HG03159 (cell line): ENCODE measurements around the gene TCF20.
A peak's percentile ranks its signal among the peaks of the same experiment; 100 is the strongest.

Experiments
- ATAC-seq: cut with Tn5 transposase; IDR thresholded peaks from one replicate; pipeline ENCODE4 v1.9.1; 2021; ENCODE audit warnings: mild to moderate bottlenecking, moderate library complexity; ENCODE audit not compliant: unreplicated experiment

The TCF20 gene

GRCh38 chr22:42270510-42271190 is at the start of gene TCF20:
TSS of gene TCF20 (minus strand) at chr22:42270653. CDS start at chr22:42215305, 55,348 bp downstream.
- peak; percentile 61 for ATAC-seq

- ATAC-seq: no peak
These were observed 48.9 kb upstream of the TCF20 start for GRCh38 chr22:42319386-42319785.

GRCh38 chr22:42318967-42319366 is 48.5 kb upstream of the TCF20 start:
- no peak for ATAC-seq

- ATAC-seq: no peak
These were observed 47.5 kb upstream of the TCF20 start for GRCh38 chr22:42317691-42318547.

- ATAC-seq: no peak
These were observed 46.6 kb upstream of the TCF20 start for GRCh38 chr22:42317008-42317407.

- no peak for ATAC-seq
These were observed 44.9 kb upstream of the TCF20 start for GRCh38 chr22:42315392-42315756.

- no peak for ATAC-seq
These were observed 44.4 kb upstream of the TCF20 start for GRCh38 chr22:42314709-42315391.

- no peak for ATAC-seq
These were observed 43.5 kb upstream of the TCF20 start for GRCh38 chr22:42313804-42314581.

GRCh38 chr22:42313204-42313603 is 42.8 kb upstream of the TCF20 start:
- no peak for ATAC-seq

GRCh38 chr22:42310291-42311015 is 40.0 kb upstream of the TCF20 start:
- ATAC-seq: no peak

GRCh38 chr22:42309865-42310264 is 39.4 kb upstream of the TCF20 start:
- no peak for ATAC-seq

GRCh38 chr22:42308892-42309468 is 38.5 kb upstream of the TCF20 start:
- ATAC-seq: no peak

GRCh38 chr22:42307806-42308563 is 37.5 kb upstream of the TCF20 start:
- no peak for ATAC-seq

- no peak for ATAC-seq
These were observed 35.6 kb upstream of the TCF20 start for GRCh38 chr22:42306010-42306409.

GRCh38 chr22:42304324-42304790 is 33.9 kb upstream of the TCF20 start:
- ATAC-seq: no peak

- no peak for ATAC-seq
These were observed 33.2 kb upstream of the TCF20 start for GRCh38 chr22:42303396-42304323.

- ATAC-seq: no peak
These were observed 31.3 kb upstream of the TCF20 start for GRCh38 chr22:42301742-42302102.
